SU-DHL-6 (cell line): ENCODE data around the gene TBX2.
"Not testable (repeated sequence)": the region's sequence is repeated elsewhere in the genome, so short reads cannot be mapped to it uniquely, and the experiment has no call there.

Experiments
- H2AFZ ChIP-seq: fragments of 200-600 bp; sonication (generic); 2 replicates; pipeline ENCODE4 v1.6.1; 2014; ENCODE audit warnings: low read depth, mild to moderate bottlenecking, moderate library complexity, mixed read lengths, antibody characterized with exemption, low read length; ENCODE audit not compliant: severe bottlenecking
- H3F3A ChIP-seq: fragments of 200-600 bp; shearing (Covaris generic); 2 replicates; pipeline ENCODE4 v1.6.0; 2016; ENCODE audit warnings: antibody characterized with exemption, mild to moderate bottlenecking; ENCODE audit not compliant: insufficient read depth
- H3K27ac ChIP-seq: fragments of 200-600 bp; sonication (generic); 2 replicates; pipeline ENCODE4 v1.5.1; 2016; ENCODE audit warnings: low read depth, mild to moderate bottlenecking, low read length, moderate library complexity, mixed read lengths
- H3K27me3 ChIP-seq: fragments of 200-600 bp; sonication (generic), shearing (Covaris generic); 2 replicates; pipeline ENCODE4 v1.6.0; 2014; ENCODE audit warnings: mild to moderate bottlenecking, low read length
- H3K36me3 ChIP-seq: fragments of 200-600 bp; sonication (generic); 2 replicates; pipeline ENCODE4 v1.6.1; 2014; ENCODE audit warnings: mild to moderate bottlenecking, low read length, mixed read lengths
- H3K4me2 ChIP-seq: fragments of 300-600, 200-600 bp; shearing (Covaris generic), sonication (generic); 2 replicates; pipeline ENCODE4 v1.6.0; 2014; ENCODE audit warnings: low read length, low read depth, mild to moderate bottlenecking; ENCODE audit not compliant: poor library complexity, severe bottlenecking
- H3K4me3 ChIP-seq: fragments of 200-600 bp; sonication (generic); 2 replicates; pipeline ENCODE4 v1.5.1; 2014; ENCODE audit warnings: antibody characterized with exemption, low read length, mild to moderate bottlenecking, mixed read lengths; ENCODE audit not compliant: insufficient read depth, poor library complexity, severe bottlenecking
- H3K79me2 ChIP-seq: fragments of 200-600 bp; sonication (generic); 2 replicates; pipeline ENCODE4 v1.6.1; 2014; ENCODE audit warnings: mild to moderate bottlenecking, low read length, moderate library complexity; ENCODE audit not compliant: insufficient read depth
- H3K9ac ChIP-seq: fragments of 200-600 bp; sonication (generic); 2 replicates; pipeline ENCODE4 v1.7.0; 2014; ENCODE audit warnings: mild to moderate bottlenecking, low read length
- H3K9me2 ChIP-seq: fragments of 200-600 bp; sonication (generic); replicated peaks from 2 replicates; pipeline ENCODE4 v1.6.1; 2014; ENCODE audit warnings: low read length; ENCODE audit not compliant: insufficient read depth
- H3K9me3 ChIP-seq: fragments of 200-600 bp; sonication (generic); 2 replicates; pipeline ENCODE4 v1.6.1; 2014; ENCODE audit warnings: low read length, mixed read lengths; ENCODE audit not compliant: insufficient read depth
- H4K20me1 ChIP-seq: fragments of 200-600 bp; sonication (generic); 2 replicates; pipeline ENCODE4 v1.6.1; 2014; ENCODE audit warnings: low read depth, mild to moderate bottlenecking, antibody characterized with exemption, low read length, moderate library complexity, mixed read lengths
- EZH2phosphoT487 ChIP-seq: fragments of 200-600 bp; sonication (generic), shearing (Covaris generic); conservative IDR thresholded peaks from 2 replicates; pipeline ENCODE4 v1.6.1; 2018; ENCODE audit warnings: mild to moderate bottlenecking, antibody characterized with exemption, low read length, moderate library complexity, mixed read lengths
- TF ChIP-seq, protein P1 (sequence below): fragments of 200-600 bp; sonication (generic); IDR thresholded peaks from one replicate; pipeline ENCODE4 v1.5.1; 2017; ENCODE audit warnings: antibody characterized with exemption, mild to moderate bottlenecking, low read length, moderate library complexity; ENCODE audit not compliant: insufficient read depth, poor library complexity, severe bottlenecking

Gene TBX2

DNA sequence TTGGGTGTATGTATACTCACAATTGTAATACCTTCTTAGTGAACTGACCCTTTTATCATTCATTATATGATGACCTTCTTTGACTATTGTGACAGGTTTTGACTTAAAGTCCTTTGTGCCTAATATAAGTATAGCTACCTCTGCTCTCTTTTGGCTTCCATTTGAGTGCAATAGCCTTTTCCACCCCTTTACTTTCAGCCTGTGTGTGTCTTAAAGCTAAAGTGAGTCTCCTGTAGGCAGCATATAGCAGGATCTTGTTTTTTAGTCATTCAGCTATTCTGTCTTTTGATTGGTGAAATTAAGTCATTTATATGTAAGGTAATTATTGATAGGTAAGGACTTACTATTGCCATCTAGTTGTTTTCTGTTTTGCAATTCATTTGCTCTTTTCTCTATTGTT lies 36.6 kb downstream of the TBX2 start:
- no peak overlapping the region for H3K9ac ChIP-seq
- peaks cover 3% of the 10 kb centered on the region; the same call in 1 of the 2 replicates for H3K9me3 ChIP-seq
- TF ChIP-seq, protein P1, sequence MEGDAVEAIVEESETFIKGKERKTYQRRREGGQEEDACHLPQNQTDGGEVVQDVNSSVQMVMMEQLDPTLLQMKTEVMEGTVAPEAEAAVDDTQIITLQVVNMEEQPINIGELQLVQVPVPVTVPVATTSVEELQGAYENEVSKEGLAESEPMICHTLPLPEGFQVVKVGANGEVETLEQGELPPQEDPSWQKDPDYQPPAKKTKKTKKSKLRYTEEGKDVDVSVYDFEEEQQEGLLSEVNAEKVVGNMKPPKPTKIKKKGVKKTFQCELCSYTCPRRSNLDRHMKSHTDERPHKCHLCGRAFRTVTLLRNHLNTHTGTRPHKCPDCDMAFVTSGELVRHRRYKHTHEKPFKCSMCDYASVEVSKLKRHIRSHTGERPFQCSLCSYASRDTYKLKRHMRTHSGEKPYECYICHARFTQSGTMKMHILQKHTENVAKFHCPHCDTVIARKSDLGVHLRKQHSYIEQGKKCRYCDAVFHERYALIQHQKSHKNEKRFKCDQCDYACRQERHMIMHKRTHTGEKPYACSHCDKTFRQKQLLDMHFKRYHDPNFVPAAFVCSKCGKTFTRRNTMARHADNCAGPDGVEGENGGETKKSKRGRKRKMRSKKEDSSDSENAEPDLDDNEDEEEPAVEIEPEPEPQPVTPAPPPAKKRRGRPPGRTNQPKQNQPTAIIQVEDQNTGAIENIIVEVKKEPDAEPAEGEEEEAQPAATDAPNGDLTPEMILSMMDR, result no peak
- no peak for TF ChIP-seq EZH2phosphoT487
- no peak overlapping the region for H3K27ac ChIP-seq
- no peak overlapping the region for H2AFZ ChIP-seq
- H3K9me2 ChIP-seq, result no peaks in the 10 kb centered on the region
- no peak overlapping the region for H3K4me3 ChIP-seq
- no peaks in the 10 kb centered on the region for H3K36me3 ChIP-seq
- no peaks in the 10 kb centered on the region for H3K27me3 ChIP-seq
- no peak overlapping the region for H3K4me2 ChIP-seq
- H4K20me1 ChIP-seq, result no peaks in the 10 kb centered on the region
- H3K79me2 ChIP-seq, result no peaks in the 10 kb centered on the region
- no peaks in the 10 kb centered on the region for H3F3A ChIP-seq

DNA sequence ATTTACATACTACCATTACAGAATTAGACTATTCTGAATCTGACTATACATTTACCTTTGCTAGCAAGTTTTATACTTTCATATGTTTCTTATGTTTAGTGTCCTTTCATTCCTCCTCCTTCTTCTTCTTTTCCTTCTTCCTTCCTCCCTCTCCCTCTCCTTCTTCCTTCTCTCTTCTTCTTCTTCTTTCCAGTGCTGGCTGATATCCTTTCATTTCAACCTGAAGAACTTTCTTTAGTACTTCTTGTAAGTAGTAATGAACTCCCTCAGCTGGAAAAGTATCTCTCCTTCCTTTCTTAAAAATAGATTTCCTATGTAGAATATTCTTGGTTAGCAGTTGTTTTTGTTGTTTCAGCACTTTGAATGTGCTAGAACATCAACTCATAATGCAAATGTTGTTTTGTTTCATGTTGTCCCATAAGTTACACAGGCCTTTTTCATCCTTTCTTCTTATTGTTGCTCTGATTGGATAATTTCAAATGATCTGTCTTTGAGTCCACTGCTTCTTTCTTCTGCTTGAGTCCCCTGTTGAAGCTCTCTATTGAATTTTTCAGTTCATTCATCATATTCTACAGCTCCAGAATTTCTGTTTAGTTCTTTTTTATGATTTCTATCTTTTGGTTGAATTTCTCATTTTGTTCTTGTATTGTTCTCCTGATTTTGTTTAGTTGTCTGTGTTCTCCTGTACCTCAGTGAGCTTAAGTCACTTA lies 37.5 kb downstream of the TBX2 start:
- no peak overlapping the region for H2AFZ ChIP-seq
- H3K9ac ChIP-seq, result no peak overlapping the region
- no peak overlapping the region for H3K27ac ChIP-seq

DNA sequence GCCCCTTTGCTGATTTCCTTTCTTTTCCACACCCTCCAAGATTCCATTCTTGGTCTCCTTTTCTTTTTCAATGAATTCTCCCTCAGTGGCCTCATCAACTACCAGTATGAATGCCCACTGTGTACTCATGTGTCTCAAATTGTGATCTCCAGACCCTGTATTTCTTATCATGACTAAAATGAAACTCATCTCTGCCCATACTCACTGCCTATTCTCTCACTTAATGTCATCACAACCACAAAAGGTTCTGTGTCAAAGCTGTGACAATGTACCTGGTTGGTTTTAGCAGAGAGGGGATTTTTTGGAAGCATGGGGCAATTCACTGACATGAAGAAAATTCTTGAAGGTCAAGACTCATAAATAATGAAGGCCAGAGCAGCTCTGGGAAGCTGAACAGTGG lies 41.1 kb downstream of the TBX2 start:
- no peak overlapping the region for H3K9ac ChIP-seq
- no peak overlapping the region for H2AFZ ChIP-seq
- H3F3A ChIP-seq, result no peaks in the 10 kb centered on the region
- H3K9me2 ChIP-seq, result no peaks in the 10 kb centered on the region
- no peaks in the 10 kb centered on the region for H3K36me3 ChIP-seq
- TF ChIP-seq EZH2phosphoT487, result no peak
- TF ChIP-seq, protein P1, result no peak
- H3K4me2 ChIP-seq, result no peak overlapping the region
- peaks cover 3% of the 10 kb centered on the region; the same call in 1 of the 2 replicates for H3K9me3 ChIP-seq
- H3K27ac ChIP-seq, result no peak overlapping the region
- no peaks in the 10 kb centered on the region for H3K79me2 ChIP-seq
- H3K27me3 ChIP-seq, result no peaks in the 10 kb centered on the region
- no peaks in the 10 kb centered on the region for H4K20me1 ChIP-seq
- no peak overlapping the region for H3K4me3 ChIP-seq

More for the DNA sequence above, 37.5 kb downstream of the TBX2 start:
- no peaks in the 10 kb centered on the region for H3K9me2 ChIP-seq
- H3F3A ChIP-seq, result no peaks in the 10 kb centered on the region
- no peak overlapping the region for H3K4me2 ChIP-seq
- no peaks in the 10 kb centered on the region for H3K79me2 ChIP-seq
- TF ChIP-seq, protein P1, result no peak
- TF ChIP-seq EZH2phosphoT487, result no peak
- H3K36me3 ChIP-seq, result no peaks in the 10 kb centered on the region
- H4K20me1 ChIP-seq, result no peaks in the 10 kb centered on the region
- H3K4me3 ChIP-seq, result no peak overlapping the region
- no peaks in the 10 kb centered on the region for H3K27me3 ChIP-seq
- H3K9me3 ChIP-seq, result peaks cover 3% of the 10 kb centered on the region; the same call in 1 of the 2 replicates

DNA sequence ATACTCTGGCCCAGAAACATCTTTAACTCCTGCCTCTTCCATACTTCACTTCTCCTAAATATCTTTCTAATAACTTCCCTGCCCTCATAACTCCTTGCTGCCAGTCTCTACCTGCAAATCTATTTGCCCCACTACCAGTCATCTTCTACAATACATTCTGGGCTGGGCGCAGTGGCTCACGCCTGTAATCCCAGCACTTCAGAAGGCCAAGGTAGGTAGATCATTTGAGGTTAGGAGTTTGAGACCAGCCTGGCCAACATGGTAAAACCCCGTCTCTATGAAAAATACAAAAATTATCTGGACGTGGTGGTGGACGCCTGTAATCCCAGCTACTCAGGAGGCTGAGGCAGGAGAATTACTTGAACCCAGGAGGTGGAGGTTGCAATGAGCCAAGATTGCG lies 41.9 kb downstream of the TBX2 start:
- not testable (repeated sequence) for H3K4me3 ChIP-seq, H3K9ac ChIP-seq, H3K36me3 ChIP-seq, H3K9me2 ChIP-seq, H4K20me1 ChIP-seq, H3K9me3 ChIP-seq, H2AFZ ChIP-seq, H3K79me2 ChIP-seq, H3K4me2 ChIP-seq, H3F3A ChIP-seq, H3K27me3 ChIP-seq, H3K27ac ChIP-seq
